ACC112 (cell line): ENCODE data around the gene FARP2.
"Not testable (repeated sequence)": the region's sequence is repeated elsewhere in the genome, so short reads cannot be mapped to it uniquely, and the experiment has no call there.

ENCODE experiments used
- H2AFZ ChIP-seq: fragments of 200-600 bp; sonication (generic); one replicate; pipeline ENCODE4 v1.6.0; 2017; ENCODE audit warnings: antibody characterized with exemption, low read length; ENCODE audit not compliant: unreplicated experiment
- H3K27ac ChIP-seq: fragments of 200-600 bp; sonication (generic); 2 replicates; pipeline ENCODE4 v1.5.1; 2014; ENCODE audit warnings: low read depth, mild to moderate bottlenecking, antibody characterized with exemption, low read length, moderate library complexity
- H3K27me3 ChIP-seq: fragments of 200-600 bp; sonication (generic); 2 replicates; pipeline ENCODE4 v1.6.1; 2014; ENCODE audit warnings: mild to moderate bottlenecking, antibody characterized with exemption, low read length, moderate library complexity, mixed read lengths; ENCODE audit not compliant: insufficient read depth
- H3K36me3 ChIP-seq: fragments of 200-600 bp; sonication (generic); 2 replicates; pipeline ENCODE4 v1.6.1; 2016; ENCODE audit warnings: mild to moderate bottlenecking, antibody characterized with exemption, low read length, moderate library complexity, mixed read lengths; ENCODE audit not compliant: insufficient read depth
- H3K4me1 ChIP-seq: fragments of 200-600 bp; sonication (generic); one replicate; pipeline ENCODE4 v1.6.1; 2016; ENCODE audit warnings: low read length, mixed read lengths; ENCODE audit not compliant: insufficient read depth, unreplicated experiment, control insufficient read depth
- H3K4me3 ChIP-seq: fragments of 200-600 bp; sonication (generic); 2 replicates; pipeline ENCODE4 v1.5.1; 2014; ENCODE audit warnings: mild to moderate bottlenecking, low read depth, low read length
- H3K79me2 ChIP-seq: fragments of 200-600 bp; sonication (generic); one replicate; pipeline ENCODE4 v1.6.0; 2016; ENCODE audit warnings: low read length; ENCODE audit not compliant: control insufficient read depth, unreplicated experiment, insufficient read depth

Gene FARP2

GRCh38 chr2:241386519-241386918 lies 30.4 kb downstream of the FARP2 start:
- Histone ChIP-seq H3K36me3 (no peaks in the 10 kb centered on the region), H3K4me1 (peaks cover 5% of the 10 kb centered on the region), H3K27me3 (no peaks in the 10 kb centered on the region), H3K27ac (no peak overlapping the region), H2AFZ (no peak overlapping the region), H3K4me3 (no peak overlapping the region), H3K79me2 (peaks cover 15% of the 10 kb centered on the region)

GRCh38 chr2:241389697-241390096 lies 33.6 kb downstream of the FARP2 start:
- H3K27ac ChIP-seq: no peak overlapping the region
- H3K36me3 ChIP-seq: no peaks in the 10 kb centered on the region

GRCh38 chr2:241390301-241391206 lies 34.5 kb downstream of the FARP2 start:
- H3K4me1 ChIP-seq: no peaks in the 10 kb centered on the region
- no peak overlapping the region for H3K27ac ChIP-seq

More at GRCh38 chr2:241389697-241390096, 33.6 kb downstream of the FARP2 start:
- H3K79me2 ChIP-seq: peaks cover 5% of the 10 kb centered on the region
- no peak overlapping the region for H2AFZ ChIP-seq
- no peaks in the 10 kb centered on the region for H3K4me1 ChIP-seq
- H3K27me3 ChIP-seq: no peaks in the 10 kb centered on the region
- no peak overlapping the region for H3K4me3 ChIP-seq

DNA sequence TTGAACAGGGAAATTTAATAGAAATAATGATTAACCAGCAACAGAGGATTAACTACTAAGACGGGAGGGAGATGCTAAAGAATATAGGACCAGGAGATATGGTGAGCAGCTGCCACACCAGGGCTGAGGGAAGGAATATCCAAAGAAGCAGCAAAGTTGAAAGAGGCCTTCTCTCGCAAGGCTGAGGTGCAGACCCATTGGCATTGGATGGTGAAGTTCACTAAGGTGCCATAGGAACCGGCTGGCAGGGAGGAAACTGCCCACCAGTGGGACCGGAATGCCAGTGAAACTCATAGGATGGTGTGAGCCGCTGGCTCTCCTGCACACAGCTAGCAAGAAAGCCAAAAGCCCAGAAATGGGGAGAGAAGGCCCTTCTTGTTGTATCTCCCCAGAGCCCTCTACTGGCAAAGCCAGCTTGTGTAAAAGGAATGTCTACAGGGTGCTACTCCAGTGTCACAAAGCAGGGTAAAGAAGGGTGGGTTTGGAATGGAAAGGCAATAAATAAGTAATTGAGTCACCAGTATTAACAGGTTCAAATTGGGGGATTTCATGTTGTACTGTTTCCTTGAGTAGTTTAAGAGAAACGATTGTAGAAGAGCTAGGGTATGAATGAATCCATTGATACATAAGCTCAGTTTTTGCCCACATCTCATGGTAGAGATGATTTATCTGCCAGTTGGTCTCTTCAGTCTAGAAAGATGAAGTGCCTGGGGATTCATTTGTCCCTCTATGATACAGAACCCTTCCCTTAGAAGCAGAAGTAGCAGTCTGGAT lies 36.0 kb downstream of the FARP2 start:
- Histone ChIP-seq H3K4me3 (no peak overlapping the region), H3K27me3 (no peaks in the 10 kb centered on the region), H2AFZ (no peak overlapping the region), H3K36me3 (peaks cover 4% of the 10 kb centered on the region; the same call in 1 of the 2 replicates), H3K4me1 (no peaks in the 10 kb centered on the region), H3K79me2 (peaks cover 5% of the 10 kb centered on the region), H3K27ac (no peak overlapping the region)

More at GRCh38 chr2:241390301-241391206, 34.5 kb downstream of the FARP2 start:
- Histone ChIP-seq H3K4me3 (no peak overlapping the region), H3K27me3 (no peaks in the 10 kb centered on the region), H2AFZ (no peak overlapping the region), H3K79me2 (peaks cover 5% of the 10 kb centered on the region), H3K36me3 (peaks cover 3% of the 10 kb centered on the region; the same call in 1 of the 2 replicates)

- not testable (repeated sequence) for H2AFZ ChIP-seq, H3K27me3 ChIP-seq, H3K4me1 ChIP-seq, H3K27ac ChIP-seq, H3K4me3 ChIP-seq, H3K79me2 ChIP-seq, H3K36me3 ChIP-seq
Observed at GRCh38 chr2:241392753-241393152, 36.7 kb downstream of the FARP2 start.

DNA sequence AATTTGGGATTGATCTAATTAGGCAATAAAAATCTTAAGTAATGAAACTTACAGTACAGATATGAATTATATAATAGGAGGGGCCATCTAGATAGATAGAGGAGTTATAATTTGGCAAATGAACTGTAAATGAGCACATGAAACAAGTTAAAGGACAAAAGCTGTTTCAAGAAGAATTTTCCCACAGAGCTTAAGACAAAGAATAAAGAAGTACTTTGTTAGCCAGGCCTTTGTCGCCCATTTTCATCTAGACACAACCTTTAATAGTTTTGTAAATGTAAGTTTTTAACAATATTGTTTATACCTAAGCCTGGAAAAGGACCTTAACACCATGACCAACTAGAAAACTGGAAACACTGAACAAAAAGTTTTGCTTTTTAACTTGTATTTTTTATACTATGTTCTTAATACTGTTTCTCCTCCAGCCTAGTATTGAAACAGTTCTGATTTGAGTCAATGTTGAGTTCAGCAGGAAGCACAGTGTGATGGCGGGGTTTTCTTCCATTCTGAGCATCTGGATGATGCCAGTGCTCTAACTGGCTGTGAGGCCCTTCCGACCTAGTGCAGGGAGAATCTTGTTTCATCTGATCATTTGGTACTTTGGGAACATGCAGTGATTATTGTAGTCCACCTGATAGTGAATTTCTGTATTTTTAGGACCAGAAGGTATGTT lies 37.6 kb downstream of the FARP2 start:
- Histone ChIP-seq H3K79me2 (peaks cover 6% of the 10 kb centered on the region), H3K27ac (no peak overlapping the region), H3K36me3 (peaks cover 4% of the 10 kb centered on the region; the same call in 1 of the 2 replicates), H2AFZ (no peak overlapping the region), H3K4me1 (no peaks in the 10 kb centered on the region), H3K4me3 (no peak overlapping the region), H3K27me3 (no peaks in the 10 kb centered on the region)

DNA sequence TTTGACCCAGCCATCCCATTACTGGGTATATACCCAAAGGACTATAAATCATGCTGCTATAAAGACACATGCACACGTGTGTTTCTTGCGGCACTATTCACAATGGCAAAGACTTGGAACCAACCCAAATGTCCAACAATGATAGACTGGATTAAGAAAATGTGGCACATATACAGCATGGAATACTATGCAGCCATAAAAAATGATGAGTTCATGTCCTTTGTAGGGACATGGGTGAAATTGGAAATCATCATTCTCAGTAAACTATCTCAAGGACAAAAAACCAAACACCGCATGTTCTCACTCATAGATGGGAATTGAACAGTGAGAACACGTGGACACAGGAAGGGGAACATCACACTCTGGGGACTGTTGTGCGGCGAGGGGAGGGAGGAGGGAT lies 40.7 kb downstream of the FARP2 start:
- not testable (repeated sequence) for H3K27ac ChIP-seq, H3K4me3 ChIP-seq, H3K4me1 ChIP-seq, H3K27me3 ChIP-seq, H3K36me3 ChIP-seq, H2AFZ ChIP-seq, H3K79me2 ChIP-seq

- H3K4me1 ChIP-seq: no peaks in the 10 kb centered on the region
- no peak overlapping the region for H2AFZ ChIP-seq
- peaks cover 3% of the 10 kb centered on the region for H3K79me2 ChIP-seq
- no peak overlapping the region for H3K27ac ChIP-seq
- H3K4me3 ChIP-seq: no peak overlapping the region
- H3K36me3 ChIP-seq: peaks cover 4% of the 10 kb centered on the region; the same call in 1 of the 2 replicates
- H3K27me3 ChIP-seq: no peaks in the 10 kb centered on the region
Observed at GRCh38 chr2:241399941-241400922, 44.1 kb downstream of the FARP2 start.

GRCh38 chr2:241408849-241409248 lies 52.8 kb downstream of the FARP2 start:
- H2AFZ ChIP-seq: no peak overlapping the region
- H3K79me2 ChIP-seq: no peaks in the 10 kb centered on the region
- peaks cover 21% of the 10 kb centered on the region; the same call in 1 of the 2 replicates for H3K36me3 ChIP-seq
- H3K27me3 ChIP-seq: no peaks in the 10 kb centered on the region
- no peak overlapping the region for H3K27ac ChIP-seq
- no peak overlapping the region for H3K4me3 ChIP-seq
- peaks cover 8% of the 10 kb centered on the region for H3K4me1 ChIP-seq
